Right lobe of liver (tissue), 6 donors: ENCODE data around the gene HNRNPLL. TPM values are rescaled to one million over a fixed set of nuclear protein-coding genes. Genes with fewer than 3 reads are reported as not detected.

Experiments used
- ATAC-seq, 4 donors: fragments of 200-7000 bp; cut with Tn5 transposase; one replicate each; pipeline ENCODE4 v1.9.1; 2020; ENCODE audit warnings: mild to moderate bottlenecking in 4 of 4, moderate library complexity in 4 of 4
- DNase-seq, 3 donors: peaks; one replicate each; pipeline ENCODE4 v3.0.0-alpha.2; 2020
- H3K27ac ChIP-seq, 3 donors: fragments of 200-600 bp; one replicate each; pipeline ENCODE4 v1.8.0; 2022
- H3K27me3 ChIP-seq, 2 donors: fragments of 200-600 bp; one replicate each; pipeline ENCODE4 v1.8.0; 2022
- H3K36me3 ChIP-seq, 4 donors: fragments of 200-600 bp; sonication (generic) in 1 of 4; one replicate each; pipeline versions ENCODE4 v1.5.1 to v1.8.0; 2017 to 2022; ENCODE audit warnings: control low read depth in 1 of 4
- H3K4me1 ChIP-seq, 4 donors: fragments of 200-600 bp; sonication (generic) in 1 of 4; one replicate each; pipeline versions ENCODE4 v1.5.1 to v1.8.0; 2017 to 2022; ENCODE audit warnings: control low read depth in 1 of 4
- H3K4me3 ChIP-seq, 3 donors: fragments of 200-600 bp; one replicate each; pipeline ENCODE4 v1.8.0; 2022
- H3K9me3 ChIP-seq, 4 donors: fragments of 200-600 bp; sonication (generic) in 1 of 4; one replicate each; pipeline versions ENCODE4 v1.5.1 to v1.8.0; 2017 to 2022; ENCODE audit warnings: control low read depth in 1 of 4
- POLR2A ChIP-seq: fragments of 450-650 bp; IDR thresholded peaks from one replicate; pipeline ENCODE4 v1.6.1; 2017; ENCODE audit warnings: antibody characterized with exemption, mild to moderate bottlenecking
- WGBS: methylation state at CpG from one replicate; pipeline ENCODE4 v1.1.6; 2018; ENCODE audit warnings: low coverage, low lambda C conversion rate; ENCODE audit not compliant: insufficient coverage; ENCODE audit errors: missing lambda C conversion rate; 5-methylcytosine and 5-hydroxymethylcytosine counted together
- intact Hi-C, 2 donors: fragments of 100-400 bp; cut with DNase I; formaldehyde crosslinking; loops; one replicate each; pipeline versions ENCODE4 v1.11.2 to v1.14.1; 2022
- total RNA-seq, 6 experiments: library from RNA; depleted of rRNA in 2 of 6; stranded (reverse); fragments of >200 nt in 2 of 6; fragmentation: NEBNext Ultra II Directional in 3 of 6; extraction: Animal tissue kit (Norgen Biotek cat#: 25700) in 3 of 6; gene quantifications; one replicate each; pipeline versions ENCODE4 v1.1.0 to v1.2.4, GENCODE V29; 2016 to 2023
- TF ChIP-seq, protein P1 (sequence below), 4 donors: fragments of 200-600 bp in 3 of 4; fragments of 450-650 bp in 1 of 4; IDR thresholded peaks; one replicate each; pipeline versions ENCODE4 v1.5.1 to v1.8.0; 2016 to 2022; ENCODE audit warnings: antibody characterized with exemption in 4 of 4, mild to moderate bottlenecking in 2 of 4
- donor health status: DM: no; HTN: yes; CAD: no.
- donor health status: DM: no; HTN: no; CAD: no.
- donor health status: DM: no; HTN: no; CAD: no.
- donor health status: DM: no; HTN: yes; CAD: no.
- donor health status: DM: no; HTN: yes; CAD: no.

HNRNPLL gene
- total RNA-seq, 6 experiments from 2014 or later: 9.2 to 15.9 (median 13.9) TPM

DNA sequence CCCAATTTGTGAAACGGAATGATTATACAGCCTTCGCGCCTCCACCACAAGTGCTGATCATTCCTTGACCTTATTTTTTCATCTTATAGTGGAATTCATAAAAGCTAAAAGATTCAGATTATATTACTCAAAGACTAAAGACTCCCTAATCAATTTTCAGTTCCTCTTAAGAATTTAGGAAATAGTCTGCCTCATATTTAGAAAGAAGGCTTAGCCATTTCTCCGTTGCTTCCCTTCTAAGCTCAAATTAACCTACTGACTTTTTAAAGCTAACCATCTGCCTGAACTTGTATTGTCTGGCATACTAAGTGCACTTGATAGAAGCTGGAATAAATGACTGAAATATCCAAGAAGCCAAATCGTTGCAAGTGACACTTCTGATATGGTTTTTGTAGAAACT lies 44.7 kb downstream of the HNRNPLL start:
- Histone ChIP-seq H3K27me3 (no peaks in the 10 kb centered on the region), H3K36me3 (peaks cover 0 to 3% (median 0%) of the 10 kb centered on the region in 4 donors), H3K4me3 (no peak overlapping the region), H3K4me1 (no peaks in the 10 kb centered on the region), H3K9me3 (no peaks in the 10 kb centered on the region), H3K27ac (no peak overlapping the region)
- TF ChIP-seq POLR2A: no peak
- TF ChIP-seq, protein P1, sequence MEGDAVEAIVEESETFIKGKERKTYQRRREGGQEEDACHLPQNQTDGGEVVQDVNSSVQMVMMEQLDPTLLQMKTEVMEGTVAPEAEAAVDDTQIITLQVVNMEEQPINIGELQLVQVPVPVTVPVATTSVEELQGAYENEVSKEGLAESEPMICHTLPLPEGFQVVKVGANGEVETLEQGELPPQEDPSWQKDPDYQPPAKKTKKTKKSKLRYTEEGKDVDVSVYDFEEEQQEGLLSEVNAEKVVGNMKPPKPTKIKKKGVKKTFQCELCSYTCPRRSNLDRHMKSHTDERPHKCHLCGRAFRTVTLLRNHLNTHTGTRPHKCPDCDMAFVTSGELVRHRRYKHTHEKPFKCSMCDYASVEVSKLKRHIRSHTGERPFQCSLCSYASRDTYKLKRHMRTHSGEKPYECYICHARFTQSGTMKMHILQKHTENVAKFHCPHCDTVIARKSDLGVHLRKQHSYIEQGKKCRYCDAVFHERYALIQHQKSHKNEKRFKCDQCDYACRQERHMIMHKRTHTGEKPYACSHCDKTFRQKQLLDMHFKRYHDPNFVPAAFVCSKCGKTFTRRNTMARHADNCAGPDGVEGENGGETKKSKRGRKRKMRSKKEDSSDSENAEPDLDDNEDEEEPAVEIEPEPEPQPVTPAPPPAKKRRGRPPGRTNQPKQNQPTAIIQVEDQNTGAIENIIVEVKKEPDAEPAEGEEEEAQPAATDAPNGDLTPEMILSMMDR (IDR thresholded peaks at IDR 0.05): no peak
- 89% methylated on average over 5 of the region's 5 CpGs for WGBS
- intact Hi-C loops: no loop called here
- DNase-seq: no peak
- ATAC-seq: no peak

DNA sequence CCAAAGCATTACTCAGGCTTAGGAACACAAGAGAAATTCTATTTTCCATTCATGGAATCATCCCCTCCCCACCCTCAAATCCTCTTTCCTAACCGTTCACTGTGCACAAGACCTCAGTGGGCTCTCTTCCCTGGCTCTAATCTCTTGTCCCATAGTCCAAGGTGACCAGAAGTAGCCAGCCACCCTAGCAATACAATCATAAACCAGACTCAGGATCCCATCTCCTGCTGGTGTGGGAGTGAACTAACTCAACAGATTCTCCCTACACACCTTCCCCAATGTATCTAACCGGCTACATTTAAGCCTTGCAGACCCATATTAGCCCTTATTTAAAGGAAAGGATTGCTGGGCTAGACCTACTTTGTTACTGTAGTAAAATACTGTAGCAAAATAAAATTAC lies 45.5 kb downstream of the HNRNPLL start:
- H3K9me3 ChIP-seq: no peaks in the 10 kb centered on the region
- H3K4me3 ChIP-seq: no peak overlapping the region
- 76% methylated on average over 2 of the region's 2 CpGs for WGBS
- ATAC-seq (no peak), DNase-seq (no peak)
- H3K27ac ChIP-seq: no peak overlapping the region
- TF ChIP-seq, protein P1 (IDR thresholded peaks at IDR 0.05): no peak
- no peak for TF ChIP-seq POLR2A
- H3K4me1 ChIP-seq: no peaks in the 10 kb centered on the region
- peaks cover 0 to 3% (median 0%) of the 10 kb centered on the region in 4 donors for H3K36me3 ChIP-seq
- intact Hi-C loops: no loop called here
- H3K27me3 ChIP-seq: no peaks in the 10 kb centered on the region

DNA sequence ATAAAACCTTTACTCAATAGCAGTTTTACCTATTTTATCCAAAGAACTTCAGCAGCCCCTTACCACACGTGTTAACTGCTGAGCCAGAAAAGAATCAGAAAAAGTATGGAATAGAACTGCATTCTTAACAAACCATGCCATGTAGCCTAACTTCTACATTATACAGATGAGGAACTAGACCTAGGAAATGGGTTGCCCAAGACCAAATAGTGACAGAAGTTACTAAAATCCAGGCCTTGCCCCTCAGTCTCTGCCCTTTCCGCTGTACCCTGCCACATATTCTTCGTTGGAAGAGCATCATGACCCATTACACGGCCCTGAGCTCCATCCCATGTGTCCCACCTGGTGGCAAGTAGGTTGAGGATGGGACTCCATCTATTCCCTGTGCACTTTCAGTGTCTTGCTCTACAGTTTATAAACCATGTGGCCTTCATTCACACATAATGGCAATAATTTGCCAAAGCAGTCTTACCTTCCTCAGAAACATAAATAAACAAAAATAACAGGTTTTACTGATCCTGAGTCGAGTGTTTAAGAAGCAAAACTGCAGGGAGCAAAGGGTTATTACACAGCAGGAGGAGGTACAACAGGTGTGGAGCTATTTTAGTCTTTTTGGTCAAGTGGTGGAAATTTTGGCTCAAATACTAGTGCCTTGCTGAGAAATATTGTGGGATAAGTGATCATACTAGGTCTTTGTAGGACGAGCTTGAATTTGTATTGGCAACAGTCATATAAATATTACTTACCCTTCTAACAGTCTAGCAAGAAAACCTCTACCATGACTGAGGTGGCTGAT lies 46.5 kb downstream of the HNRNPLL start:
- H3K27me3 ChIP-seq: no peaks in the 10 kb centered on the region
- ATAC-seq: peak in 1 of 4 donors; percentile 30
- no peak for DNase-seq
- H3K36me3 ChIP-seq: peaks cover 0 to under 1% (median 0%) of the 10 kb centered on the region in 4 donors
- no peak overlapping the region for H3K27ac ChIP-seq
- 83% methylated on average over 5 of the region's 6 CpGs for WGBS
- no peaks in the 10 kb centered on the region for H3K4me1 ChIP-seq
- H3K4me3 ChIP-seq: no peak overlapping the region
- H3K9me3 ChIP-seq: no peaks in the 10 kb centered on the region
- intact Hi-C loops: no loop called here
- TF ChIP-seq, protein P1 (IDR thresholded peaks at IDR 0.05): no peak
- TF ChIP-seq POLR2A: no peak

DNA sequence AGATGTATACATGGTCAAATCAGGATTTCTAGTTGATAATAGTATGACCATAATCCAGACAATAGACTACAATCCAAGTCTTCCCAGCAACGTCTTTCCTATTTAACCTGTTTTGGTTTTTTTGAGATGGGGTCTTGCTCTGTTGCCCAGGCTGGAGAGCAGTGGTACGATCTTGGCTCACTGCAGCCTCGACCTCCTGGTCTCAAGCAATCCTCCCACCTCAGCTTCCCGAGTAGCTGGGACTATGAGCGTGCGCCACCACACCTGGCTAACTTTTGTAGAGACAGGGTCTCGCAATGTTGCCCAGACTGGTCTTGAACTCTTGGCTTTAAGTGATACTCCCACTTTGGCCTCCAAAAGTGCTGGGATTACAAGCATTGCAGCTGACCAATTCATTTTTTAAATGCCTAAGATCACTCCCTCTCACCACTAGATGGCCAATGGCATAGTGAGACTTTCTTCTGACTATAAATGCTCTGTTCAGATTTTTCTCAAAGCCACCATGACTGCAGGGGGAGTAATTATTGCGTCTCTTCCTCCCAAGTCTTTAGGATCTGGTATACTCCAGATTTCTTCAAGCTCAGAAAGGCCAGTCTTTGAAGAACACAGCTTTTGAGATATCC lies 47.6 kb downstream of the HNRNPLL start:
- DNase-seq: no peak

More for the DNA sequence above, 47.6 kb downstream of the HNRNPLL start:
- H3K27me3 ChIP-seq: no peaks in the 10 kb centered on the region
- peak; percentile 46 to 69 (median 56) for ATAC-seq
- no peaks in the 10 kb centered on the region for H3K36me3 ChIP-seq
- H3K9me3 ChIP-seq: no peaks in the 10 kb centered on the region
- no peaks in the 10 kb centered on the region for H3K4me1 ChIP-seq
- no peak for TF ChIP-seq POLR2A
- TF ChIP-seq, protein P1 (IDR thresholded peaks at IDR 0.05): peak; percentile 23 to 41 (median 34)
- H3K27ac ChIP-seq: no peak overlapping the region
- whole genome bisulfite sequencing: no CpG with 5 or more reads among the region's 8 CpGs
- intact Hi-C loops: no loop called here
- H3K4me3 ChIP-seq: no peak overlapping the region
